DND-41 (cell line): ENCODE data around the gene IKZF5.

ENCODE experiments used
- ATAC-seq: fragments of 200-7000 bp; cut with Tn5 transposase; 3 replicates; pipeline ENCODE4 v1.9.1; 2021; ENCODE audit warnings: low read depth; ENCODE audit not compliant: insufficient read depth
- DNase-seq: peaks from one replicate; pipeline ENCODE4 v3.0.0-alpha.2; 2020
- H2AFZ ChIP-seq: 2 replicates; pipeline ENCODE4 v1.6.0; 2012; ENCODE audit warnings: low read depth, low read length
- H3K27ac ChIP-seq: 2 replicates; pipeline ENCODE4 v1.5.1; 2012; ENCODE audit warnings: low read length, inconsistent platforms
- H3K27me3 ChIP-seq: fragments of 200-600 bp; sonication (generic); 2 replicates; pipeline ENCODE4 v1.6.0; 2012; ENCODE audit warnings: low read length, mild to moderate bottlenecking, inconsistent platforms; ENCODE audit not compliant: insufficient read depth, poor library complexity
- H3K36me3 ChIP-seq: 2 replicates; pipeline ENCODE4 v1.5.1; 2012; ENCODE audit warnings: low read length, inconsistent platforms; ENCODE audit not compliant: insufficient read depth
- H3K4me1 ChIP-seq: 2 replicates; pipeline ENCODE4 v1.5.1; 2012; ENCODE audit warnings: mild to moderate bottlenecking, low read length; ENCODE audit not compliant: insufficient read depth
- H3K4me2 ChIP-seq: 2 replicates; pipeline ENCODE4 v1.6.0; 2012; ENCODE audit warnings: mild to moderate bottlenecking, moderate library complexity, low read length, inconsistent platforms; ENCODE audit not compliant: insufficient read depth
- H3K4me3 ChIP-seq, 2 experiments: fragments of 200-600 bp in 1 of 2; shearing (Covaris generic) in 1 of 2; 2 replicates each; pipeline ENCODE4 v1.5.1; 2012 to 2016; ENCODE audit warnings: inconsistent platforms in 2 of 2, low read length in 2 of 2, mild to moderate bottlenecking in 2 of 2, low read depth in 1 of 2, moderate library complexity in 1 of 2
- H3K79me2 ChIP-seq: 2 replicates; pipeline ENCODE4 v1.6.0; 2012; ENCODE audit warnings: low read length, inconsistent platforms; ENCODE audit not compliant: insufficient read depth
- H3K9ac ChIP-seq: 2 replicates; pipeline ENCODE4 v1.6.0; 2012; ENCODE audit warnings: low read depth, mild to moderate bottlenecking, inconsistent platforms, low read length, moderate library complexity
- H3K9me3 ChIP-seq: 2 replicates; pipeline ENCODE4 v1.5.1; 2012; ENCODE audit warnings: low read length, moderate library complexity, mild to moderate bottlenecking, inconsistent platforms; ENCODE audit not compliant: insufficient read depth, severe bottlenecking
- H4K20me1 ChIP-seq: 2 replicates; pipeline ENCODE4 v1.6.0; 2012; ENCODE audit warnings: low read length; ENCODE audit not compliant: insufficient read depth
- EZH2 ChIP-seq: IDR thresholded peaks from 3 replicates; pipeline ENCODE4 v1.6.1; 2012; ENCODE audit warnings: borderline replicate concordance, low read depth, mild to moderate bottlenecking, moderate library complexity, low read length, inconsistent platforms; ENCODE audit not compliant: severe bottlenecking
- TF ChIP-seq, protein P1 (sequence below): IDR thresholded peaks from 2 replicates; pipeline ENCODE4 v1.5.1; 2012; ENCODE audit warnings: borderline replicate concordance, low read length, moderate library complexity, mild to moderate bottlenecking; ENCODE audit not compliant: poor library complexity, severe bottlenecking; ENCODE audit errors: extremely low read depth

Gene IKZF5

DNA sequence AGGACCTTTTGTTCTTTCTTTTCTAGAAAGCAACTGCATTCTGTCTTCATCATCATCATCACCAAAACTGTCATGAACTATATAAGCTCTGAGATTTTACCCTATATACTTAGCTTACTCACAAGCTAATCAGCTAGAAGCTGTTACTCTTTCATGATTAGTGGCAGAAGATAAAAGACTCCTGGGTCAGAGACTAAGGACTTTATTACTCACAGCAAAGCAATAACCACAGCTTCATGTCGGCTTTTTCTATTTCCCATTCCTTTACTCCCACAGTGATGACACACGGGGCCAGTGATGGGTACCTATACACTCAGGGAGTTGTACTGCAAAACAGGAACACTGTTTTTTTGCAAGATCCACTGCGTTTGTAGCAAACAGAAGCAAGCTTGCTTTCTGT, 46.2 kb downstream of the IKZF5 start:
- H3K4me3 ChIP-seq = no peak overlapping the region
- no peaks in the 10 kb centered on the region for H4K20me1 ChIP-seq
- no peak overlapping the region for H3K27ac ChIP-seq
- peaks cover 37% of the 10 kb centered on the region for H3K36me3 ChIP-seq
- H3K9me3 ChIP-seq = peaks cover 23% of the 10 kb centered on the region
- H2AFZ ChIP-seq = no peak overlapping the region
- no peak overlapping the region for H3K4me2 ChIP-seq
- no peaks in the 10 kb centered on the region for H3K4me1 ChIP-seq
- H3K27me3 ChIP-seq = no peaks in the 10 kb centered on the region
- TF ChIP-seq, protein P1, sequence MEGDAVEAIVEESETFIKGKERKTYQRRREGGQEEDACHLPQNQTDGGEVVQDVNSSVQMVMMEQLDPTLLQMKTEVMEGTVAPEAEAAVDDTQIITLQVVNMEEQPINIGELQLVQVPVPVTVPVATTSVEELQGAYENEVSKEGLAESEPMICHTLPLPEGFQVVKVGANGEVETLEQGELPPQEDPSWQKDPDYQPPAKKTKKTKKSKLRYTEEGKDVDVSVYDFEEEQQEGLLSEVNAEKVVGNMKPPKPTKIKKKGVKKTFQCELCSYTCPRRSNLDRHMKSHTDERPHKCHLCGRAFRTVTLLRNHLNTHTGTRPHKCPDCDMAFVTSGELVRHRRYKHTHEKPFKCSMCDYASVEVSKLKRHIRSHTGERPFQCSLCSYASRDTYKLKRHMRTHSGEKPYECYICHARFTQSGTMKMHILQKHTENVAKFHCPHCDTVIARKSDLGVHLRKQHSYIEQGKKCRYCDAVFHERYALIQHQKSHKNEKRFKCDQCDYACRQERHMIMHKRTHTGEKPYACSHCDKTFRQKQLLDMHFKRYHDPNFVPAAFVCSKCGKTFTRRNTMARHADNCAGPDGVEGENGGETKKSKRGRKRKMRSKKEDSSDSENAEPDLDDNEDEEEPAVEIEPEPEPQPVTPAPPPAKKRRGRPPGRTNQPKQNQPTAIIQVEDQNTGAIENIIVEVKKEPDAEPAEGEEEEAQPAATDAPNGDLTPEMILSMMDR = no peak
- TF ChIP-seq EZH2 = no peak
- H3K9ac ChIP-seq = no peak overlapping the region
- DNase-seq (no peak), ATAC-seq (no peak)
- H3K79me2 ChIP-seq = peaks cover 30% of the 10 kb centered on the region

DNA sequence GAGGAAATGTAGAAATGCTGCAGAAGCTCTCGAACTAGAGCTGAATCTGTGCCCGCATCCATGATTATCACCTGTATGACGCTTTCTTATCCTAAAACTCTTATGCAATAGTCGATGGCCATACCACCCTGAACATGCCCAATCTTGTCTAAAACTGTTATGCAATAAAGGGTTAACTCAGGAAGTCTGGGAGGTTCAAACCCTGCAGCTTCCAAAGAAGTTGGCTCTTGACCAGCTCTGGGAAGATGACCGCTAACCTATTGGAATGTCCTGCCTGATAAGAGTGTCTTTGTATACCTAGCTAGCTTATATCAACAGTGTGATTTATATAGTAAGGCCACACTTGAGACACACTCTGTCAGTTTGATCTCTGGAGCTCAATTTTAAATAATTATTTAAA, 51.1 kb downstream of the IKZF5 start:
- no peaks in the 10 kb centered on the region for H3K27me3 ChIP-seq
- H3K4me3 ChIP-seq = no peak overlapping the region
- no peak for ATAC-seq
- TF ChIP-seq, protein P1 = no peak
- TF ChIP-seq EZH2 = no peak
- no peaks in the 10 kb centered on the region for H4K20me1 ChIP-seq
- no peak overlapping the region for H2AFZ ChIP-seq
- 0 out of 2 replicates have a peak overlapping the region, but pooled peaks have one; percentile 2 for H3K4me2 ChIP-seq
- no peaks in the 10 kb centered on the region for H3K9me3 ChIP-seq
- H3K4me1 ChIP-seq = peaks cover 37% of the 10 kb centered on the region
- no peak for DNase-seq
- peaks cover 70% of the 10 kb centered on the region for H3K79me2 ChIP-seq
- no peak overlapping the region for H3K9ac ChIP-seq
- peaks cover 15% of the 10 kb centered on the region; the same call in 1 of the 2 replicates for H3K36me3 ChIP-seq
- H3K27ac ChIP-seq = no peak overlapping the region

DNA sequence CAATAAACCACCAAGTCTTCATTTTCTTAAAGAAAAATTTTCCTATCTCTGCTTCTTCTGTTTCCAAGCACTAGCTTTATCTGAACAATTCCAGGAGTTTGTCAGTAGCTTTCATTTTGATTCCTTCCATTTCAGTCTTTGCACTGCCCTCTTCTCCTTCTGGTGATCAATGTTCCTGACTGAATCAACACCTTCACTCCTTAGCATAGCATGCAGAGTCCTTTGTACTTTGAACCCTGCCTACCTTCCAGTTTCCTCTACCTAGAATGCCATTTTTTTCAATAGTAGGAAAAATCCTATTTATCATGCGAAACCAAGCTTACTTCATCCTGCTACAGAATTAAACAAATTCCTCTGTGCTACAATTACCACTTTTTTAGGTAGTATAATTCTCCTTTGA, 52.7 kb downstream of the IKZF5 start:
- H3K27me3 ChIP-seq = no peaks in the 10 kb centered on the region
- no peak overlapping the region for H2AFZ ChIP-seq
- ATAC-seq (no peak), DNase-seq (no peak)
- TF ChIP-seq, protein P1 = no peak
- TF ChIP-seq EZH2 = no peak
- peaks cover 68% of the 10 kb centered on the region for H3K79me2 ChIP-seq
- no peak overlapping the region for H3K27ac ChIP-seq
- peak overlapping the region; percentile 75 for H3K4me2 ChIP-seq
- H3K4me3 ChIP-seq = peak overlapping the region in 1 of 2 experiments; percentile 76; a peak in 1 of 4 replicates
- peaks cover 48% of the 10 kb centered on the region for H3K4me1 ChIP-seq
- peak overlapping the region; percentile 85; the same call in 1 of the 2 replicates for H3K9ac ChIP-seq
- no peaks in the 10 kb centered on the region for H4K20me1 ChIP-seq
- H3K36me3 ChIP-seq = peaks cover 7% of the 10 kb centered on the region; the same call in 1 of the 2 replicates
- H3K9me3 ChIP-seq = no peaks in the 10 kb centered on the region

DNA sequence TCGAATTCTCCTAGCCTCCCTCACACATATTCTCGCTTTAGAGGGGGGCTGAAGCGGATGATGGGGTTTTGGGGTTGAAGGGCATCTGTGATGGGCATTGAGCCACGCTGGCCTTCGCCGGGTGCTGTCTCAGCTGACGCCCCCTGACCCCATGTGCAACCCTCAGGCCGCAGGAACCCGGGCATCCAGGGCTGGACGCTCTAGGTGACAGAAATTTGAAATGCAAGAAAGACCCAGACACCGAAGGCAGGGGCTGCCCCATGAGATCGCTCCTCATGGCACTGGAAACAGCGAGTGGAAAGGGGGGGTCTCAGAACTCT, 53.9 kb downstream of the IKZF5 start:
- Histone ChIP-seq H3K27ac (peak overlapping the region; percentile 73), H3K9me3 (no peaks in the 10 kb centered on the region), H3K4me2 (peak overlapping the region; percentile 75), H3K27me3 (no peaks in the 10 kb centered on the region), H3K9ac (peak overlapping the region; percentile 85), H3K4me3 (peak overlapping the region; percentile 6 to 76; a peak in 3 of 4 replicates), H3K4me1 (peaks cover 51% of the 10 kb centered on the region), H3K36me3 (peaks cover 7% of the 10 kb centered on the region; the same call in 1 of the 2 replicates), H2AFZ (peak overlapping the region; percentile 83), H4K20me1 (no peaks in the 10 kb centered on the region), H3K79me2 (peaks cover 64% of the 10 kb centered on the region)
- ATAC-seq (no peak), DNase-seq (no peak)
- TF ChIP-seq, protein P1 = no peak
- TF ChIP-seq EZH2 = no peak
